Midbrain (tissue), 1 donor: Measurements from ENCODE around the gene SMAD7.

Experiments used
- DNase-seq: peaks from one replicate; lab custom pipeline; 2025; lab: John Stamatoyannopoulos, UW

Gene SMAD7

GRCh38 chr18:48929941-48930713 is 20.6 kb downstream of the SMAD7 start:
- DNase-seq, result no peak

GRCh38 chr18:48929212-48929612 is 21.6 kb downstream of the SMAD7 start:
- no peak for DNase-seq

GRCh38 chr18:48928787-48929186 is 22.0 kb downstream of the SMAD7 start:
- DNase-seq, result peak; percentile 70

GRCh38 chr18:48927286-48928080 is 23.3 kb downstream of the SMAD7 start:
- DNase-seq, result no peak

GRCh38 chr18:48926420-48926857 is 24.3 kb downstream of the SMAD7 start:
- no peak for DNase-seq

GRCh38 chr18:48925491-48925780 is 25.3 kb downstream of the SMAD7 start:
- no peak for DNase-seq

- DNase-seq, result no peak
Measured at GRCh38 chr18:48924630-48925490, 25.9 kb downstream of the SMAD7 start.

GRCh38 chr18:48923746-48924629 is 26.8 kb downstream of the SMAD7 start:
- no peak for DNase-seq

- DNase-seq, result no peak
Measured at GRCh38 chr18:48922801-48923730, 27.7 kb downstream of the SMAD7 start.

- no peak for DNase-seq
Measured at GRCh38 chr18:48922226-48922800, 28.5 kb downstream of the SMAD7 start.

GRCh38 chr18:48921305-48922225 is 29.2 kb downstream of the SMAD7 start:
- DNase-seq, result no peak

- no peak for DNase-seq
Measured at GRCh38 chr18:48920408-48921038, 30.2 kb downstream of the SMAD7 start.

- DNase-seq, result no peak
Measured at GRCh38 chr18:48919547-48919946, 31.2 kb downstream of the SMAD7 start.

GRCh38 chr18:48918660-48919456 is 31.9 kb downstream of the SMAD7 start:
- no peak for DNase-seq

GRCh38 chr18:48917579-48918517 is 32.9 kb downstream of the SMAD7 start:
- DNase-seq, result no peak
